EL (cell line): ENCODE data around the gene EXOC3L4.

Experiments
- DNase-seq: peaks from one replicate; pipeline ENCODE4 v3.0.0-alpha.2; 2016

Gene EXOC3L4

GRCh38 chr14:103071544-103072251 is 22.8 kb upstream of the EXOC3L4 start:
- no peak for DNase-seq

GRCh38 chr14:103072595-103073366 is 21.7 kb upstream of the EXOC3L4 start:
- DNase-seq = no peak

GRCh38 chr14:103073367-103073875 is 21.1 kb upstream of the EXOC3L4 start:
- DNase-seq = no peak

DNA sequence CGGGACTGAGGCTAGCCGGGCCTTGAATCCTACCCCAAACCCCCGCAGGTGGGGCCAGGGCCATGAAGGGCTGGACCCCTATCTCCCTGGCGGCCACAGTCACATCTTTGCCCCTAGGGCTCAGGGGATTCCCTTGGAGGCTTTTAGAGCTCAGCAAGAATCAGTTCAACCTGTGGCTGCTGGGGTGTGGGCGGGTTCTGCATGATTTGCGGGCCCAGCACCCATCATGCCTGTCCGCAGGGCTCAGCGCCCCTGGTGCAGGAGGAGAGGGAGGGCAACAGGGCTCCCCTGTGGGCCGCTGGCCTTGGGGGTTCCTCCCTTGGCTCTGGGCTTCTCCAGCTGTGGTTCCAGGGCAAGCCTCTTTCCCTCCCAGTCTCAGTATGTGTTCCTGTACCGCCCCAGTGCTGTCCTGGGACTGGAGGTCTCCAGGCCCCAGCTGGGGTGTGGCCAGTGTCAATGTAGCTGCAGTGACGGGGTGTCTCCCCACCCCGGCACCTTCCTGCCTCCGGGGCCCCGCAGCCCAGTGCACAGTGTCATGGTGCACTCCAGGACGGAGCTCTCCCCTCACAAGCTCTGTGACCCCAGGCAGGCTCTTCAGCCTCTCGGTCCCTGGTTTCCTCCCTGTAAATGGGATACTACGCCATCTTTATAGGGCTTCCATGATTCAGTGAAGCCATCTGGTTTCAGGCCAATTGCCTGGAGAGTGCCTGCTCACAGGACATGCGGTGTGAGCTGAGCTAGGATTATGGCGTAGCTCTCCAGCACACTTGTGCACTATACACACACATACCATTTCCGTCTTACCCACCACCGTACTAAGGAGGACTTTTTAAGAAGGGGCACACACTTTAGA is 20.4 kb upstream of the EXOC3L4 start:
- DNase-seq = no peak

- DNase-seq = no peak
Measured at GRCh38 chr14:103074729-103075367, 19.7 kb upstream of the EXOC3L4 start.

DNA sequence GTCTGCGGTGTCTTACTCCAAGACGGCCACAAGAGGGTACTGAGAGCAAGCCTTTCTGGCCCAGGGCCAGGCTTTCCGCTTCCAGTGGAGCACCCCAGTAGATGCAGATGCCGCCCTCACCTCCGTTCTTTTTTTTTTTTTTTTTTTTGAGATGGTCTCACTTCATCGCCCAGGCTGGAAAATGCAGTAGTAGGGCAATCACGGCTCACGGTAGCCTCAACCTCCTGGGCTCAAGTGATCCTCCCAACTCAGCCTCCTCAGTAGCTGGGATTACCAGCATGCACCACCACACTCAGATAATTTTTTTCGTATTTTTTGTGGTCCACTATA is 16.1 kb upstream of the EXOC3L4 start:
- peak; percentile 78 for DNase-seq

- no peak for DNase-seq
Measured at GRCh38 chr14:103078860-103079587, 15.5 kb upstream of the EXOC3L4 start.

GRCh38 chr14:103081951-103082350 is 12.6 kb upstream of the EXOC3L4 start:
- DNase-seq = no peak

GRCh38 chr14:103084021-103084919 is 10.3 kb upstream of the EXOC3L4 start, which contains the start of gene LBHD2:
Gene LBHD2 (plus strand): TSS chr14:103084210. CDS start chr14:103086013, 1,803 bp downstream.
- DNase-seq = no peak

GRCh38 chr14:103085106-103086091 is 9.1 kb upstream of the EXOC3L4 start:
- no peak for DNase-seq

DNA sequence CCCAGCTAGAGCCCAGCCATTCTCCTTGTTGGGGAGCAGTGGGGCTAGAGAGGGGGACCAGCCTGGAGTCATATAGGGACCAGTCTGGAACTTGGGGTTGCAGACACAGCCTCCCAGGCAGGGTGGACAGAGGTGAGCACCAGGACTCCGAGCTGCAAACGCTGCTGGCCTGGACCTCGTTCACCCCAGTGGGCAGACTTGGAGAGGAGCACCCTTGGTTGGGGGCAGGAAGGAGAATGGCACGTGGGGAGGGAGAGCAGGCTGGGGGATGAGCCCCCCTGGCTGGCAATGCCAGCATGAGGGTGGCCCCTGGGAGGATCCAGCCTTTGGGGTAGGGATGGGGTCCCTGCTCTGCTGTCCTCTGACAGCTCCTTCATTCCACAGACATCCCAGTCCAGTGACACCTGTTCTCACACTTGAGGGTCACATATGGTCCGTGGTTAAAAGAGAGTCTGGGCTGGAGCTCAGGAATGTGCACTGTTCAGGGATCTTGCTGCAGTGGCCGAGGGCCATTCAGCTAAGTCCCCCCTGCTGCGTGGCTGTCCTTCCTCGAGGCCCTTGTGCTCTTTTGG is 7.7 kb upstream of the EXOC3L4 start:
- no peak for DNase-seq

- DNase-seq = no peak
Measured at GRCh38 chr14:103087343-103087835, 7.1 kb upstream of the EXOC3L4 start.

DNA sequence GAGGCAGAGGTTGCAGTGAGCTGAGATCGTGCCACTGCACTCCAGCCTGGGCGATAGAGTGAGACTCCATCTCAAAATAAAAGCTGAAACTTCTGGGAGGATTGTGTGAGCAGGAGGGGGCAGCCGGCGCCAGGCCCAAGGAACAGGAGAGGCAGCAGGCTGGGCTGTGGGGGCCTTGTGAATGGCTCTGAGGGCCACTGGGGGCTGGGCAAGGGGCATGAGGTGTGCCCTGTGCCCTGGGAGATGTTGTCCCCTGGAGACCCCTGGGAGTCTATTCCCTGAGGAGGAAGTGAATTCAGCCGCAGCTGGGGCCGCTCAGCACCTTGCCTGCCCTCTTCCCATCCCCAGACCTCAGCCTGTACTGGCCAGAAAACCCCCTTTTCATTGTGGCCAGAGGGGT is 5.6 kb upstream of the EXOC3L4 start:
- DNase-seq = no peak

- DNase-seq = no peak
Measured at GRCh38 chr14:103089386-103090335, 4.9 kb upstream of the EXOC3L4 start.

GRCh38 chr14:103090481-103091020 is 4.0 kb upstream of the EXOC3L4 start:
- no peak for DNase-seq

DNA sequence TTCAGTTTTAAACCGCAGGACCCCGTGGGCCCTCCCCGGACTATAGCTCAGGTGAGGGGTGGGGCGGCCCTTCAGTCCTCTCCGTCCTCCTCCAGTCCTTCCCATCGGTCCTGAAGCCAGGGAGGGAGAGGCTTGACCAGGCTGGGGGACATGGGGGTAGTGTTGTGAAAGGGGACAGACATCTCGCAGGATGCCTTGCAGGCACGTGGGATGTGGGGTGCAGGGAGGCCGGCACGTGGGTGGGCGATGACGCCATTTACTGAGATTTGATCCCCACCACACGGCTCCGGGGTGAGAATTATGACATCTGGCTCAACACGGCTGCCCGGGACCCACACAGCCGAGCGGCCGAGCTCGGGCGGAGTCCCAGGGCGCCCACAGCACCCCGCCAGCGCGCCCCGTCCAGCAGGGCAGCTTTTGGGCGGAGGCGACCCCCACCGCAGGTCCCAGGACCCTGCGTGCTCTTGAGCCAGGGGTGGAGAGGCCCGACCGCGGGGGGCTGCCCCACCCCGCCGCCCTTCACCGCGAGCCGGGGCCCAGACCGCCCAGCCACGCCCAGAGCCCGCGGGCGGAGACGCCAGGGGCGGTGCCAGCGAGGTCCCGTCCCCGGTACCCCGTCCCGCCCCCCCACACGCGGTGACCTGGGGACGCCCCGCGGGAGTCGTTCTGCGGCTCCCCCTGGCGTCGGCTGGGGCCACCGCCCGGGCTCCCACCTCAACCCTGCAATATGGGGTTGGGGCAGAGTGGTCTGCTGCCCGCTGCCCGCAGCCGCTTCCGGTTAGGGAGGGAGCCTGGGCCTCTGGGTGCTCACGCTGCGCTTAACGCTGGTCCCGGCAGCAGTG is 3.3 kb upstream of the EXOC3L4 start:
- peak; percentile 61 for DNase-seq

- DNase-seq = no peak
Measured at GRCh38 chr14:103091883-103092222, 2.7 kb upstream of the EXOC3L4 start.
